NCI-H187 treated with DMSO at 0.1 percent for 48 hours (cell line): Measurements from ENCODE around the gene SAP30.

Experiments used
- DNase-seq: peaks from one replicate; lab custom pipeline; 2025; lab: John Stamatoyannopoulos, UW

The SAP30 gene

DNA sequence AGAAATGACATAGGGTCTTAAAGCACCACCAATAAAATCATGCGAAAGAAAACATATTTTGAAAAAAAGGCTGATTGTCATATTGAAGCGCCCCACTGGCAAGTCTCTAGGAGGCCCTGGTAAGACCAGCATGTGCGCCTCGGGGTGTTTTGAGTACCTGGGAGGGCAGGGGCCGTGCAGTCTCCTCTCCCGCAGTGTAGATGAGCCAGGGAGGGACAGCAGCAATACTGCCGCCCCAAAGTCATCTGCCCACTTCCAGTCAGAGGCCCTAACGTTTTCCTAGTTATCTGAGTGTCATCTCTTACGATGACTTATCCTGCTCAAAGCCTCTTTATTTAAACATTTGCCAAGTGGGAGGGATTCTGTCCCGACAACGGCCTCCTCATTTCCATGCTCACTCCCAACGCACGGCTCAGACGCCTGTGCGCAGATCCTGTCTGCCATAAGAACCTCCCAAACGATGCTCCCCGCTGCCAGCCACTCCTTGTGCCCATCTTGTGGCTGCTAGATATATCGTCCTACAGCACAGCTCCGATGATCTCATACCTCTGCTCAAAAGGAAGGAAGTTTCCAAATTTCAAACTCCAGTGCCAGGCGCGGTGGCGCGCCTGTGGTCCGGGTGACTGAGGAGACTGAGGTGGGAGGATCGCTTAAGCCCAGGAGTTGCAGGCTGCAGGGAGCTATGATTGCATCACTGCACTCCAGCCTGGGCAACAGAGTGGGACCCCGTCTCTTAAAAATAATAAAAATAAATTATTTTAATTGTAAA is 45.3 kb downstream of the SAP30 start:
- no peak for DNase-seq

DNA sequence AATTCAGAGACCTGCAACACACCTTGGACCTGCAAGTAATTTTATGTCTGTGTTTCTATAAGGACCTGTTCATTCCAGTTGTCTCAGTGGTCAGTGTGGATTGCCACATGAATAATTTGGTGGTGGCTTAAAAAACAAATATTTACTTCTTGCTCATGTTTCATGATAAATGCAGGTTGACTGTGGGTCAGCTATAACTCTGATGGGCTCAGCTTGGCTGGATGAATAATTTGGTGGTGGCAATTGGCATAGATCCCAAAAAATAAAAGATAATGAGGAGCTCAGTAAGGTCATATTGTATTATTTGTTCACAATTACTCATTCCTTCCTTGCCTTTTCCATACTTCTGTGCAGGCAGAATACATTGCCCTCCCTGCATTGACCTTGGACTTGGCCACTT is 47.1 kb downstream of the SAP30 start:
- DNase-seq, result no peak

DNA sequence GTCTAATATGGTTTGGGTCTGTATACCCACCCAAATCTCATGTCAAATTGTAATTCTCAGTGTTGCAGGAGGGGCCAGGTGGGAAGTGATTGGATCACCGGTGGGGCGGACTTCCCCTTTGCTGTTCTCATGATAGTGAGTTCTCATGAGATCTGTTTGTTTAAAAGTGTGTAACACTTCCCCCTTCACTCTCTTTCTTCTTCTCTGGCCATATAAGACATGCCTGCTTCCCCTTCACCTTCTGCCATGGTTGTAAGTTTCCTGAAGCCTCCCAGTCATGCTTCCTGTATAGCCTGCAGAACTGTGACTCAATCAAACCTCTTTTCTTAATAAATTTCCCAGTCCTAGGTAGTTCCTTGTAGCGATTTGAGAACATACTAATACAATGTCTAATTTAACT is 47.9 kb downstream of the SAP30 start:
- DNase-seq, result no peak

DNA sequence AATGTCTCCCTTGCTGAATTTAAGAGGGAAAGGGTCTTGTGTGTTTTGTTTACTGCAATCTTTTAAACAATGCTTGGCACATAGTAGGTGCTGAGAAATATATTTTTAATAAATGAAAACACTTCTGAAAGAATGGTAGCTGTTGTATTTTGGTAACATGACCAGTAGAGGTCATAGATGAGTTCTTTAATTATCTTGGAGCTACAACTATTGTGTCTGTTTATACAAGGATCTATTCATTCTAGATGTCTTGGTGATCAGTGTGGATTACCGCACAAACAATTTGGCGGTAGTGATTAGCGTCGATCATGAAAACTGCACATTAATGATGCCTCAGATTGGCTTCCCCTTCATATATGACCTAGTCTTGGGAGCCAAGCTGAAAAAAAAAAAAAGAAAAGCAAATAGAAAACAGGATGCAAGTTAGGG is 49.6 kb downstream of the SAP30 start:
- DNase-seq, result no peak

DNA sequence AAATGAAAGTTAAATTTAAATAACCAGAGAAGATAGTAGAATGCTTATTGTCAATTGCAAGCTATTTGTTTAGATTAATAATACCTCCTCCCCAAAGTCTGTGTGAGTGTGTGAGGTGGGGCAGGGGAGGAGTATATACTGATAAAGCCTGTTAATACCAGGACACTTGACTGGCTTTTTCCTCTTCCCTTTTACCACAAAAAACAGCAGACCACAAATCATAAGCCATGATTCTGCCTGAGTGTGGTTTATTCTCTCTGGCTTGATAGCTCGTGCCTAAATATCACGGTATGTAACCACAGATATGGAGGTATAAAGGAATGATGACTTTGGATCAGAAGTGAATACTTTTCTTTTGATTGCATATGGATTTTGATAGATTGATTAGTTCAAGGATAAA is 50.0 kb downstream of the SAP30 start:
- no peak for DNase-seq

DNA sequence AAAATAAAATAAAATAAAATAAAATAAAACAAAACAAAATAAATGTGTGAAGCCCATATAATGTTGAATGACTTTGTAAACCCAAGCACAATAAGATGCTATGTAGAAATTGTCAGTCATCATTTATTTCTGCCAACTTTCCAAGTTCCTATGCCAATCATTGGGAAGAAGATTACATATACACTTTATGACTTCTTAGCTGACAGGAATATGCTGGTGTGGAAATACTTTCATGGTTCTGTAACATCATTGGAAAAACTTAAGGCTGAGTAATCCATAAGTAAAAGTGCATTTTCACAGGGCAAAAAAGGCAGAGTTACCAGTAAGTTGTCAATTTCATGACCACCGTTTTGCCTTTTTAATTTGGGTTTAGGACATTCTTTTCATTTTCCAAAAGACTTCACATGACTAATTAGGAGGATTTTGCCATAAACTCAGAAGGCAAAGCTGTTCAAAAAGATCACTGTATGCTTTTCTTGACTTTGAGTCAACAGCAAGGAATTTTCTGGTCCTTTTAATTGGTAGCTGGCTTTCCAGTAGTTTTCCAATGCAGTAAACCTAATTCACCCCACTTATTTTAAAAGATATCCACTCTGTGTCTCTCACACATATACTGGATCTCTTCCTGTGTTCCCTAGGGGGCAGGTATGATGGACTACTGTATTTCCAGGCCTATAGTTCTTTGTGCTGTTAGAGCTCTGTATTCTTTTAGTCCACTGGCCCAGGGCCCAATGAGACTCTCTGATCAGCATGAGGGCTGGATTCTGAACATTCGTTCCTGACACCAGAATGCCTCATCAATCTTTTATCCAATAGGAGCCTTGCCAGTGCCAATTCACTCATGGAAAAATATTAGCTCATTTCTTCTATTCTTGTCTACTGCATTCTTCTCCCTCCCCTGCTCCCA is 54.4 kb downstream of the SAP30 start:
- DNase-seq, result no peak

DNA sequence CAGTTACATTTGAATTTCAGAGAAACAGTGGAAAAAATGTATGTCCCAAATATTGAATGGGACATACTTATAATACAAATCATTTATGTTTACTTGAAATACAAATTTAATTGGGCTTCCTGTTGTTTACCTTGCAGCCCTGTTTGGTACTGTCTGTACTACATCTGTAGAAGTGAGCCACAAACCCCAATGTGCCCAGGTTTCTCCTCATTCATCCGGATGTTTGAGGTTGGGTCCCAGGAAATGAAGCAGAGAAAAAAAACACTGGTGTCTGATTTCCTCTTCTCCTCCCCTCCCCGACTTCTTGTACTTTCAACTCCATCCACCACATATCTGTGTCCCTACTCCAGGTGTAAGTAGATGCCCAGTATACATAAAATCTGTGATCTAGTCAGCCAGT is 55.3 kb downstream of the SAP30 start:
- no peak for DNase-seq
